Cerebellar cortex (tissue), 1 donor: ENCODE data around the gene MBTPS1.

Experiments
- DNase-seq: peaks from one replicate; pipeline ENCODE4 v3.0.0-alpha.2; 2015; ENCODE audit warnings: low spot score

MBTPS1 gene

GRCh38 chr16:84098939-84099338 is 17.8 kb downstream of the MBTPS1 start:
- DNase-seq = no peak

- no peak for DNase-seq
Measured at GRCh38 chr16:84096447-84097005, 20.2 kb downstream of the MBTPS1 start.

- peak; percentile 41 for DNase-seq
Measured at GRCh38 chr16:84095466-84095865, 21.3 kb downstream of the MBTPS1 start.

- DNase-seq = peak; percentile 44
Measured at GRCh38 chr16:84093879-84094270, 22.9 kb downstream of the MBTPS1 start.

- no peak for DNase-seq
Measured at GRCh38 chr16:84093120-84093878, 23.4 kb downstream of the MBTPS1 start.

GRCh38 chr16:84091460-84091859 is 25.3 kb downstream of the MBTPS1 start:
- DNase-seq = peak; percentile 87

GRCh38 chr16:84090211-84090610 is 26.5 kb downstream of the MBTPS1 start:
- DNase-seq = peak; percentile 18

- DNase-seq = peak; percentile 56
Measured at GRCh38 chr16:84088695-84089395, 27.9 kb downstream of the MBTPS1 start.

- peak; percentile 44 for DNase-seq
Measured at GRCh38 chr16:84087466-84088151, 29.1 kb downstream of the MBTPS1 start.

- no peak for DNase-seq
Measured at GRCh38 chr16:84087001-84087400, 29.7 kb downstream of the MBTPS1 start.

GRCh38 chr16:84086341-84086740 is 30.4 kb downstream of the MBTPS1 start:
- peak; percentile 19 for DNase-seq

GRCh38 chr16:84085773-84086172 is 31.0 kb downstream of the MBTPS1 start:
- no peak for DNase-seq

GRCh38 chr16:84085271-84085667 is 31.5 kb downstream of the MBTPS1 start:
- DNase-seq = no peak

- DNase-seq = peak; percentile 78
Measured at GRCh38 chr16:84084570-84085270, 32.0 kb downstream of the MBTPS1 start.

GRCh38 chr16:84082835-84083569 is 33.7 kb downstream of the MBTPS1 start:
- no peak for DNase-seq

GRCh38 chr16:84082110-84082509 is 34.6 kb downstream of the MBTPS1 start:
- no peak for DNase-seq

GRCh38 chr16:84081446-84081989 is 35.2 kb downstream of the MBTPS1 start:
- DNase-seq = no peak

- DNase-seq = no peak
Measured at GRCh38 chr16:84080813-84081212, 35.9 kb downstream of the MBTPS1 start.

- no peak for DNase-seq
Measured at GRCh38 chr16:84080378-84080777, 36.4 kb downstream of the MBTPS1 start.

- no peak for DNase-seq
Measured at GRCh38 chr16:84079664-84080063, 37.1 kb downstream of the MBTPS1 start.

GRCh38 chr16:84075376-84075775 is 41.4 kb downstream of the MBTPS1 start:
- no peak for DNase-seq
